MM.1S (cell line): ENCODE data around the gene SNX2.

Experiments used
- EZH2 ChIP-seq: fragments of 300-600 bp; sonication (generic); optimal IDR thresholded peaks from 2 replicates; pipeline ENCODE3; 2017; ENCODE audit warnings: low read depth, mild to moderate bottlenecking, antibody characterized with exemption, low read length, mixed read lengths
- EZH2phosphoT487 ChIP-seq: fragments of 300-600 bp; sonication (generic); IDR thresholded peaks from 2 replicates; pipeline ENCODE4 v1.6.1; 2018; ENCODE audit warnings: antibody characterized with exemption, low read length
- TF ChIP-seq, protein P1 (sequence below): fragments of 300-600 bp; sonication (generic); IDR thresholded peaks from 2 replicates; pipeline ENCODE4 v1.5.1; 2016; ENCODE audit warnings: antibody characterized with exemption, low read length, mixed read lengths

DNA sequence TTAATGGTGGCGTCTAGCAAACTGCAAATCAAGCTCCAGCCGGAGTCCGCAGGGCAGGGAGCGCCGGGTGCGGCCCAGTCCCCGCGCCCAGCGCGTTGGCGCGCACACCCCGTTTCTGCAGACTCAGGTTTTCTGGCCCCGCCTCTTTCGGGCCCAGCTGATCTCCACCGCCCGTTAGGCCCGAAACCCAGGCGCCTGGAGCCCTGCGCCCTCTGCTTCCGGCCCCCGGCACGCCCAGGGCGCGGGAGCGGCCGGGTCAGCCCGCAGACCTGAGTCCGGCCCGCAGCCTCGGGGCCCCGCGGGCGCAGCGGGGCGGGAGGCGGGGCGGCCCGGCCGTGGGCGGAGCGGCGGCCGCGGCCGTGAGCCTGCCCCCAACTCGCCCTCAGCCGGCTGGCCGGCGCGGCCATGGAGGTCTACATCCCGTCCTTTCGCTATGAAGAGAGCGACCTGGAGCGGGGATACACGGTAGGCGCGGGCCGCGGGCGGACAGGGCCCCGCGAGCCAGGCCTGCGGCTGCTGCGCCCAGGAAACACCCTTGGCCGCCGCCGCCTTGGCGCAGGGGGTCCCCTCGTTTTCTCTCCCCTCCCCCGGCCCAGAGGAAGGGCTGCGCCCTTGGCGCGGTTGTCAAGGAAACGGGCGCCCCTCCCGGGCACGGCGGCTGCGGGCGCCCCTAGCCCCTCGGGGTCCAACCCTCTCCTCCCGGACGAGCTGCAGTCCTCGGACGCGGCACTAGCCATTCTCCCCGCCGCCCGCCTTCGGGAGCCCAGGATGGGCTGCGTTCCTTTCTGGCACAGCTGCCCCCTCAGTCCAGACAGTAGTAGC is 70.6 kb downstream of the SNX2 start, which contains the start of gene SNX24:
- TF ChIP-seq, protein P1, sequence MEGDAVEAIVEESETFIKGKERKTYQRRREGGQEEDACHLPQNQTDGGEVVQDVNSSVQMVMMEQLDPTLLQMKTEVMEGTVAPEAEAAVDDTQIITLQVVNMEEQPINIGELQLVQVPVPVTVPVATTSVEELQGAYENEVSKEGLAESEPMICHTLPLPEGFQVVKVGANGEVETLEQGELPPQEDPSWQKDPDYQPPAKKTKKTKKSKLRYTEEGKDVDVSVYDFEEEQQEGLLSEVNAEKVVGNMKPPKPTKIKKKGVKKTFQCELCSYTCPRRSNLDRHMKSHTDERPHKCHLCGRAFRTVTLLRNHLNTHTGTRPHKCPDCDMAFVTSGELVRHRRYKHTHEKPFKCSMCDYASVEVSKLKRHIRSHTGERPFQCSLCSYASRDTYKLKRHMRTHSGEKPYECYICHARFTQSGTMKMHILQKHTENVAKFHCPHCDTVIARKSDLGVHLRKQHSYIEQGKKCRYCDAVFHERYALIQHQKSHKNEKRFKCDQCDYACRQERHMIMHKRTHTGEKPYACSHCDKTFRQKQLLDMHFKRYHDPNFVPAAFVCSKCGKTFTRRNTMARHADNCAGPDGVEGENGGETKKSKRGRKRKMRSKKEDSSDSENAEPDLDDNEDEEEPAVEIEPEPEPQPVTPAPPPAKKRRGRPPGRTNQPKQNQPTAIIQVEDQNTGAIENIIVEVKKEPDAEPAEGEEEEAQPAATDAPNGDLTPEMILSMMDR = no peak
- TF ChIP-seq EZH2 = no peak
- TF ChIP-seq EZH2phosphoT487 = no peak
